Endothelial cell (in vitro differentiated cells): ENCODE data around the gene TIMM50. TPM values are rescaled to one million over a fixed set of nuclear protein-coding genes. Genes with fewer than 3 reads are reported as not detected.

Source experiments
- DNase-seq: peaks from one replicate; pipeline ENCODE4 v3.0.0; 2021; ENCODE audit warnings: low spot score
- H3K27ac Mint-ChIP-seq: one replicate; pipeline ENCODE4 v1.8.0; 2021; ENCODE audit warnings: mixed read lengths, inconsistent platforms; ENCODE audit not compliant: unreplicated experiment
- H3K27me3 Mint-ChIP-seq: one replicate; pipeline ENCODE4 v1.8.0; 2021; ENCODE audit warnings: mild to moderate bottlenecking, moderate library complexity, mixed read lengths, inconsistent platforms; ENCODE audit not compliant: unreplicated experiment
- H3K36me3 Mint-ChIP-seq: one replicate; pipeline ENCODE4 v1.8.0; 2021; ENCODE audit warnings: mild to moderate bottlenecking, low read depth, mixed read lengths, inconsistent platforms; ENCODE audit not compliant: unreplicated experiment
- H3K4me1 Mint-ChIP-seq: one replicate; pipeline ENCODE4 v1.8.0; 2021; ENCODE audit warnings: mild to moderate bottlenecking, mixed read lengths, inconsistent platforms; ENCODE audit not compliant: unreplicated experiment
- H3K4me3 Mint-ChIP-seq: one replicate; pipeline ENCODE4 v1.8.0; 2021; ENCODE audit warnings: mild to moderate bottlenecking, mixed read lengths, inconsistent platforms; ENCODE audit not compliant: unreplicated experiment
- H3K9me3 Mint-ChIP-seq: one replicate; pipeline ENCODE4 v1.8.0; 2021; ENCODE audit warnings: mixed read lengths, inconsistent platforms; ENCODE audit not compliant: unreplicated experiment
- total RNA-seq: library from RNA; stranded (reverse); fragmentation: NEBNext Ultra II Directional; extraction: Animal tissue kit (Norgen Biotek cat#: 25700); gene quantifications from one replicate; pipeline ENCODE4 v1.2.1, GENCODE V29; 2021; ENCODE audit not compliant: unreplicated experiment
- TF ChIP-seq, protein P1 (sequence below): fragments of 200-600 bp; sonication (generic); IDR thresholded peaks from one replicate; pipeline ENCODE4 v1.5.0; 2021; ENCODE audit warnings: antibody characterized with exemption; ENCODE audit not compliant: unreplicated experiment

Gene TIMM50
- total RNA-seq, 1 donor from 2014 or later: 86.2 TPM

- H3K4me1 Mint-ChIP-seq: peaks cover 34% of the 10 kb centered on the region
- H3K36me3 Mint-ChIP-seq: peaks cover 29% of the 10 kb centered on the region
- H3K9me3 Mint-ChIP-seq: no peaks in the 10 kb centered on the region
- DNase-seq: peak; percentile 97
- peaks cover 21% of the 10 kb centered on the region for H3K27me3 Mint-ChIP-seq
- peak within 1 kb of the TSS; percentile 99 for H3K27ac Mint-ChIP-seq
- peak within 1 kb of the TSS; percentile 100 for H3K4me3 Mint-ChIP-seq
- TF ChIP-seq, protein P1, sequence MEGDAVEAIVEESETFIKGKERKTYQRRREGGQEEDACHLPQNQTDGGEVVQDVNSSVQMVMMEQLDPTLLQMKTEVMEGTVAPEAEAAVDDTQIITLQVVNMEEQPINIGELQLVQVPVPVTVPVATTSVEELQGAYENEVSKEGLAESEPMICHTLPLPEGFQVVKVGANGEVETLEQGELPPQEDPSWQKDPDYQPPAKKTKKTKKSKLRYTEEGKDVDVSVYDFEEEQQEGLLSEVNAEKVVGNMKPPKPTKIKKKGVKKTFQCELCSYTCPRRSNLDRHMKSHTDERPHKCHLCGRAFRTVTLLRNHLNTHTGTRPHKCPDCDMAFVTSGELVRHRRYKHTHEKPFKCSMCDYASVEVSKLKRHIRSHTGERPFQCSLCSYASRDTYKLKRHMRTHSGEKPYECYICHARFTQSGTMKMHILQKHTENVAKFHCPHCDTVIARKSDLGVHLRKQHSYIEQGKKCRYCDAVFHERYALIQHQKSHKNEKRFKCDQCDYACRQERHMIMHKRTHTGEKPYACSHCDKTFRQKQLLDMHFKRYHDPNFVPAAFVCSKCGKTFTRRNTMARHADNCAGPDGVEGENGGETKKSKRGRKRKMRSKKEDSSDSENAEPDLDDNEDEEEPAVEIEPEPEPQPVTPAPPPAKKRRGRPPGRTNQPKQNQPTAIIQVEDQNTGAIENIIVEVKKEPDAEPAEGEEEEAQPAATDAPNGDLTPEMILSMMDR: no peak
Observed at GRCh38 chr19:39435499-39436349, 44.9 kb upstream of the TIMM50 start, which contains the start of gene RPS16. Gene RPS16, minus strand, starts transcription at chr19:39435949. Its CDS starts 54 bp downstream, at chr19:39435895.

- no peak for DNase-seq
Observed at GRCh38 chr19:39436350-39436716, 44.3 kb upstream of the TIMM50 start.

GRCh38 chr19:39438270-39438934, 42.2 kb upstream of the TIMM50 start:
- TF ChIP-seq, protein P1: no peak
- Mint-ChIP-seq H3K4me1 (peaks cover 34% of the 10 kb centered on the region), H3K36me3 (peaks cover 21% of the 10 kb centered on the region), H3K9me3 (no peaks in the 10 kb centered on the region), H3K4me3 (no peak overlapping the region), H3K27me3 (peaks cover 24% of the 10 kb centered on the region), H3K27ac (no peak overlapping the region)
- no peak for DNase-seq

More at GRCh38 chr19:39436350-39436716, 44.3 kb upstream of the TIMM50 start:
- H3K36me3 Mint-ChIP-seq: peaks cover 29% of the 10 kb centered on the region
- H3K27ac Mint-ChIP-seq: peak overlapping the region; percentile 99
- peak overlapping the region; percentile 100 for H3K4me3 Mint-ChIP-seq
- TF ChIP-seq, protein P1: no peak
- H3K4me1 Mint-ChIP-seq: peaks cover 34% of the 10 kb centered on the region
- H3K27me3 Mint-ChIP-seq: peaks cover 21% of the 10 kb centered on the region
- H3K9me3 Mint-ChIP-seq: no peaks in the 10 kb centered on the region

DNA sequence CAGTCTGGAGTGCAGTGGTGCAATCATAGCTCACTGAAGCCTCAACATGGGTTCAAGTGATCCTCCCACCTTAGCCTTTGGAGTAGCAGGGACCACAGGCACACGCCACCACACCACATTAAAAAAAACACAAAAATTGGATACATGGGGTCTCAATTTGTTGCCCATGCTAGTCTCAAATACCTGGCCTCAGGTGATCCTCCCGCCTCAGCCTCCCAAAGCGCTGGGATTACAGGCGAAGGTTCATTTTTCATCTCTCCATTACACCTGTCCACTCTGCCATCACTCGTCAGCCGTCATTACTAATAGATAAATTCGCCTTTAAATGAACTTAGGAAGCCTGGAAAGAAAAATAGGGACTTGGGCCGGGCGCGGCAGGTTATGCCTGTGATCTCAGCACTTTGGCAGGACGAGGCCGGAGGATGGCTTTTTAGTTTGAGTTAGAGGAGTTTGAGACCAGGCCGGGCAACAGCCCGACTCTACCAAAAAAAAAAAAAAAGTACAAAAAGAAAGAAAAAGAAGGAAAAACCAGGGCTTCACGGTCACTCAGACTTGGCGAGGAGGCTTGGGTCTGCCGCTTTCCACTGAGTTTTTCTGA, 35.9 kb upstream of the TIMM50 start:
- Mint-ChIP-seq H3K4me3 (peak overlapping the region; percentile 99), H3K36me3 (peaks cover 17% of the 10 kb centered on the region), H3K9me3 (no peaks in the 10 kb centered on the region), H3K4me1 (peaks cover 32% of the 10 kb centered on the region), H3K27me3 (peaks cover 11% of the 10 kb centered on the region), H3K27ac (peak overlapping the region; percentile 95)
- DNase-seq: no peak
- TF ChIP-seq, protein P1: no peak
